MCF 10A (cell line): ENCODE data around the gene PTTG2. TPM values are rescaled to one million over a fixed set of nuclear protein-coding genes. Genes with fewer than 3 reads are reported as not detected.

Experiments
- BruUV-seq: library from RNA; stranded (reverse); fragments of 400-500 nt; replicated peaks from 2 replicates; lab custom pipeline; 2021; lab: Mats Ljungman, UMichigan
- CTCF ChIA-PET: fragments of 300-600 bp; sonication (Branson Sonifier 250); formaldehyde crosslinking; extraction: SDS; loops from one replicate; lab custom pipeline; 2021; ENCODE audit warnings: antibody characterized with exemption, inconsistent platforms; lab: Yijun Ruan, JAX
- POLR2A ChIA-PET: fragments of 300-600, 350-650 bp; sonication (Branson Sonifier 250); formaldehyde crosslinking; extraction: SDS; loops from one replicate; lab custom pipeline; 2020; ENCODE audit warnings: antibody characterized with exemption, inconsistent platforms; lab: Yijun Ruan, JAX
- DNase-seq: peaks from one replicate; pipeline ENCODE4 v3.0.0-alpha.2; 2018; ENCODE audit not compliant: unreplicated experiment
- H3K27ac Mint-ChIP-seq: one replicate; pipeline ENCODE4 v1.8.0; 2022; ENCODE audit warnings: mild to moderate bottlenecking, low read depth, mixed read lengths; ENCODE audit not compliant: unreplicated experiment
- H3K27me3 Mint-ChIP-seq: one replicate; pipeline ENCODE4 v1.8.0; 2022; ENCODE audit warnings: mixed read lengths; ENCODE audit not compliant: insufficient read depth, unreplicated experiment
- H3K36me3 Mint-ChIP-seq: one replicate; pipeline ENCODE4 v1.8.0; 2022; ENCODE audit warnings: mild to moderate bottlenecking, moderate library complexity, mixed read lengths; ENCODE audit not compliant: insufficient read depth, unreplicated experiment
- H3K4me1 Mint-ChIP-seq: one replicate; pipeline ENCODE4 v1.8.0; 2022; ENCODE audit warnings: mixed read lengths; ENCODE audit not compliant: insufficient read depth, unreplicated experiment
- H3K4me3 Mint-ChIP-seq: one replicate; pipeline ENCODE4 v1.8.0; 2022; ENCODE audit warnings: mild to moderate bottlenecking, moderate library complexity, mixed read lengths; ENCODE audit not compliant: unreplicated experiment
- H3K9me3 Mint-ChIP-seq: one replicate; pipeline ENCODE4 v1.8.0; 2022; ENCODE audit warnings: mixed read lengths; ENCODE audit not compliant: unreplicated experiment
- intact Hi-C: fragments of 100-400 bp; cut with micrococcal nuclease; formaldehyde crosslinking; loops from 2 replicates; pipeline ENCODE4 v1.14.1; 2022
- total RNA-seq: library from RNA; stranded (reverse); gene quantifications from 2 replicates; pipeline ENCODE4 v1.2.3, GENCODE V29; 2022
- TF ChIP-seq, protein P1 (sequence below): fragments of 200-600 bp; IDR thresholded peaks from one replicate; pipeline ENCODE4 v1.8.0; 2022; ENCODE audit warnings: antibody characterized with exemption, mild to moderate bottlenecking; ENCODE audit not compliant: unreplicated experiment

The PTTG2 gene
- total RNA-seq, 1 experiment from 2014 or later = not detected

DNA sequence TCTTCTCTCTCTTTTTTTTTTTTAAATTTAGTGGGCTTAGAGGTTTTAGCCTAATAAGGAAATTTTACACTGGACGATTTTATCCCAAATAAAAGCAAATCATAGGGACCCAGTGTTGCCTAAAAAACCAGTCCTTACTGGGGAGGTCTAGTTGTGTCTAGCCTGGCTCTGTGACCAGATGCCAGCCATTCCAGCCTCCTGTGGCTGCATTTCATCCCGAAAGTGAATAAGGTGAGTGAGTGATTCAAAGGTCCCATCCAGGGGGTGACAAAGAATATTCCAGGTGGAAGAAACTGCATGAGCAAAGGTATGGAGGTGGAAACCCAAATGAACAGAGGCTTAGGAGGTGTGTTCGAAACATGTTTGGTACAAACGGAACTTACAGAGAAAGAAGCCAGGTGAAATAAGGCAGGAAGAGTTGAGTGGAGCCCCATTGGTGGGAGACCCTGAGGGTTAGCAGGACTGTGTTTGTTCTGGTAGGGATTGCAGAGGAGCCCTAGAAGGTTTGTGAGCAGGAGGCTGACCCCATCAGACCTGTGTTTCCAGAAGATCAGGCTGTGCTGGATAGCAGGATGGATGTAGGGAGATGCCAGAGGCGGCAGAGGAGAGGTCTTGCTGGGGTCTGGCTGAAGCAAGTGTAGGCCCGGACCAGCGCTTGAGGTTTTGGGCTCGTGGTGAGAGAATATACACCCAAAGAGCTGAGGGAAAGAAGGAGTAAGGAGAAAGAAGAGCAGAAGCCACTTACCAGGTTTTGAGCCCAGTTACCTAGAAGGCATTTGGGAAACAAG lies 31.6 kb downstream of the PTTG2 start:
- Mint-ChIP-seq H3K27ac (no peak overlapping the region), H3K4me1 (no peaks in the 10 kb centered on the region), H3K36me3 (peaks cover 6% of the 10 kb centered on the region), H3K27me3 (no peaks in the 10 kb centered on the region), H3K4me3 (no peak overlapping the region), H3K9me3 (no peaks in the 10 kb centered on the region)
- BruUV-seq = no TSS peak
- TF ChIP-seq, protein P1, sequence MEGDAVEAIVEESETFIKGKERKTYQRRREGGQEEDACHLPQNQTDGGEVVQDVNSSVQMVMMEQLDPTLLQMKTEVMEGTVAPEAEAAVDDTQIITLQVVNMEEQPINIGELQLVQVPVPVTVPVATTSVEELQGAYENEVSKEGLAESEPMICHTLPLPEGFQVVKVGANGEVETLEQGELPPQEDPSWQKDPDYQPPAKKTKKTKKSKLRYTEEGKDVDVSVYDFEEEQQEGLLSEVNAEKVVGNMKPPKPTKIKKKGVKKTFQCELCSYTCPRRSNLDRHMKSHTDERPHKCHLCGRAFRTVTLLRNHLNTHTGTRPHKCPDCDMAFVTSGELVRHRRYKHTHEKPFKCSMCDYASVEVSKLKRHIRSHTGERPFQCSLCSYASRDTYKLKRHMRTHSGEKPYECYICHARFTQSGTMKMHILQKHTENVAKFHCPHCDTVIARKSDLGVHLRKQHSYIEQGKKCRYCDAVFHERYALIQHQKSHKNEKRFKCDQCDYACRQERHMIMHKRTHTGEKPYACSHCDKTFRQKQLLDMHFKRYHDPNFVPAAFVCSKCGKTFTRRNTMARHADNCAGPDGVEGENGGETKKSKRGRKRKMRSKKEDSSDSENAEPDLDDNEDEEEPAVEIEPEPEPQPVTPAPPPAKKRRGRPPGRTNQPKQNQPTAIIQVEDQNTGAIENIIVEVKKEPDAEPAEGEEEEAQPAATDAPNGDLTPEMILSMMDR = no peak
- no peak for DNase-seq
- POLR2A ChIA-PET = interaction anchor here (0.6 kb wide), 1 partner anchor 13 kb away, joined by 3 read pairs; no protein-coding TSS in a partner anchor
- intact Hi-C loops = no loop called here
- CTCF ChIA-PET = interaction anchor here (0.7 to 0.8 kb wide), 2 partner anchors 9 to 44 kb away, joined by 3 to 4 read pairs; no protein-coding TSS in a partner anchor

DNA sequence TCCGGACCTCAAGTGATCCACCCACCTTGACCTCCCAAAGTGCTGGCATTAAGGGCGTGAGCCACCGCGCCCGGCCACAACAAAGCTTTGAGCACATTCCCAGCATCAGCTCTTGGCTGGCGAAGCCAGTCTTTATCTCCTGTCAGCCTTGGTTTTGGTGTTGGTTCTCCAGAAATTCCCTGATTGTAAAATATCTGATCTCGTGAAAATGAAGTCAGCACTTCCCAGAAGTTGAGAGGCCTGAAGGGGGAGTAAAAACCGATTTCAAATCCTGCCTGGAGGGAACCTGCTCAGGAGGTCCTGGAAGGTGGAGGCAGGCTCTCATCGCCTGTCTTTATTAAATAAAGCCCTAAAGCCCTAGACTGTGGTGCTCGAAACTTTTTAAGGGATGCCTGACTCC lies 33.6 kb downstream of the PTTG2 start:
- ChIA-PET POLR2A (no interaction called here), CTCF (interaction anchor here (1.1 kb wide), 1 partner anchor 41 kb away, joined by 3 read pairs; no protein-coding TSS in a partner anchor)
- no peak for DNase-seq
- Mint-ChIP-seq H3K9me3 (no peaks in the 10 kb centered on the region), H3K4me3 (no peak overlapping the region), H3K4me1 (no peaks in the 10 kb centered on the region), H3K36me3 (peaks cover 6% of the 10 kb centered on the region), H3K27ac (peak overlapping the region; percentile 16), H3K27me3 (no peaks in the 10 kb centered on the region)
- intact Hi-C loops = no loop called here
- no TSS peak for BruUV-seq
- TF ChIP-seq, protein P1 = no peak

DNA sequence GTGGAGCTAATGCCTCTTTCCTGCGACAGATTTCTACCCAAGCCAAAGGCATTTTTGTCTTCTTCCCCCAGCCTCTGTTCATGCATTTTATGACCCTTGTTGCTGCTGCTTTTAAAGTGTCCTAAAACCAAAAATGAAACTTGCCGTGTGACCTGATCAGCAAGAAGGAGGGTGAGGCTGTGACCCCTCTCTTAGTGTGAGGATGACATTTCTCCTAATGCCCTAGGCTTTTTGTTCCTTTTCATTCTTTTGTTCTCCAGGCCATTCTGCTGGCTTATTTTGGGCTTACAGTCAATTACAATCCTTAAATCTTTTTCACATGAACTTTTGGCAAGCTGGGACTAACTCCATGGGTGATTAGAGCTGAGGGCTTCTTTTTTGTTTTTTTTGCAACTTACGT lies 34.4 kb downstream of the PTTG2 start:
- intact Hi-C loops = no loop called here
- CTCF ChIA-PET = interaction anchor here (1.1 kb wide), 1 partner anchor 41 kb away, joined by 3 read pairs; no protein-coding TSS in a partner anchor
- no peak overlapping the region for H3K4me3 Mint-ChIP-seq
- no peaks in the 10 kb centered on the region for H3K4me1 Mint-ChIP-seq
- TF ChIP-seq, protein P1 = no peak
- no peaks in the 10 kb centered on the region for H3K27me3 Mint-ChIP-seq
- BruUV-seq = no TSS peak
- peaks cover 6% of the 10 kb centered on the region for H3K36me3 Mint-ChIP-seq
- H3K9me3 Mint-ChIP-seq = no peaks in the 10 kb centered on the region
- no peak overlapping the region for H3K27ac Mint-ChIP-seq
- POLR2A ChIA-PET = no interaction called here
- no peak for DNase-seq

DNA sequence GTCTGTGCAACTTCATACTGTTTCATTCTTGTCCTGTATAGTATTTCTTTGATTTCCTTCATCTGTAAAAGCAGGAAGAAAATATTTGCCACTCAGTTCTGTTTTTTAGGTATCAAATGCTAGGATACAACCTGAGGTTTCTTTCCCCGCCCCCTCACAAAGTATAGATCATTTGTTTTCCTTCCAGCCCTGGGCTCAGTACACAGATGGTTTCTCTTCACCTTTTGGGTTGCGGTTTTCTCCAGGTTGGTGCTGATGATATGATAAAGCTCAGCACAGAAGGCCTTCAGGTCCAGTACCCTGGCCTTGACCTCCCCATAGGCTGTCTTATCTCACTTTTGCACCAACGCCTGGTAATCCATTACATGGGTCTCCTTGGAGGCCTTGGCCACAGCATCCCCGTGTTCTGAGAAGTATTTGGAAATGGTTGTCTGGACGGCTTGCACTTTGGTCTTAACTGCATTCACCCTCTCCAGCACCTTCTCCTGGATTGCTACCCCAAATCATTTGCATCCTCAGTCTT lies 35.2 kb downstream of the PTTG2 start:
- H3K4me1 Mint-ChIP-seq = no peaks in the 10 kb centered on the region
- H3K9me3 Mint-ChIP-seq = no peaks in the 10 kb centered on the region
- ChIA-PET CTCF (no interaction called here), POLR2A (no interaction called here)
- H3K4me3 Mint-ChIP-seq = no peak overlapping the region
- H3K27me3 Mint-ChIP-seq = no peaks in the 10 kb centered on the region
- BruUV-seq = no TSS peak
- H3K36me3 Mint-ChIP-seq = peaks cover 6% of the 10 kb centered on the region
- intact Hi-C loops = no loop called here
- DNase-seq = no peak
- no peak overlapping the region for H3K27ac Mint-ChIP-seq
- TF ChIP-seq, protein P1 = no peak
